ENCODE results near the gene WSCD1. TPM values are rescaled to one million over a fixed set of nuclear protein-coding genes. Genes with fewer than 3 reads are reported as not detected.

The WSCD1 gene
- total RNA-seq, 4 donors from 2014 or later, result 3.2 to 10.1 (median 5.3) TPM

DNA sequence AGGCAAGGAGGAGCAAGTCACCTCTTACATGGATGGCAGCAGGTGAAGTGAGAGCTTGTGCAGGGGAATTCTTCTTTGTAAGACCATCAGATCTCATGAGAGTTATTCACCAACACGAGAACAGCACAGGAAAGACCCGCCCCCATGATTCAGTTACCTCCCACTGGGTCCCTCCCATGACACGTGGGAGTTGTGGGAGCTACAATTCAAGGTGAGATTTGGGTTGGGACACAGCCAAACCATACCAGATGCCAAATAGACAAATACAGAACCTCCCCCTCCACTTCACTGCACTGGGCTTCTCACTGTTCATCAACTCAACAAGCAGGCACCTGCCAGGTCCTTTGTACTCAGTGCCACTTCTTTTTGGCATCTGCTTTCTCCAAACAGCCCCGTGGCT, 100.2 kb downstream of the WSCD1 start:
- Histone ChIP-seq H3K4me1 (no peaks in the 10 kb centered on the region), H3K4me3 (no peak overlapping the region), H3K36me3 (no peaks in the 10 kb centered on the region), H3K27me3 (peaks cover 39% of the 10 kb centered on the region), H3K27ac (no peak overlapping the region), H3K9me3 (no peaks in the 10 kb centered on the region)
- no peak for ATAC-seq
- TF ChIP-seq, protein P1, sequence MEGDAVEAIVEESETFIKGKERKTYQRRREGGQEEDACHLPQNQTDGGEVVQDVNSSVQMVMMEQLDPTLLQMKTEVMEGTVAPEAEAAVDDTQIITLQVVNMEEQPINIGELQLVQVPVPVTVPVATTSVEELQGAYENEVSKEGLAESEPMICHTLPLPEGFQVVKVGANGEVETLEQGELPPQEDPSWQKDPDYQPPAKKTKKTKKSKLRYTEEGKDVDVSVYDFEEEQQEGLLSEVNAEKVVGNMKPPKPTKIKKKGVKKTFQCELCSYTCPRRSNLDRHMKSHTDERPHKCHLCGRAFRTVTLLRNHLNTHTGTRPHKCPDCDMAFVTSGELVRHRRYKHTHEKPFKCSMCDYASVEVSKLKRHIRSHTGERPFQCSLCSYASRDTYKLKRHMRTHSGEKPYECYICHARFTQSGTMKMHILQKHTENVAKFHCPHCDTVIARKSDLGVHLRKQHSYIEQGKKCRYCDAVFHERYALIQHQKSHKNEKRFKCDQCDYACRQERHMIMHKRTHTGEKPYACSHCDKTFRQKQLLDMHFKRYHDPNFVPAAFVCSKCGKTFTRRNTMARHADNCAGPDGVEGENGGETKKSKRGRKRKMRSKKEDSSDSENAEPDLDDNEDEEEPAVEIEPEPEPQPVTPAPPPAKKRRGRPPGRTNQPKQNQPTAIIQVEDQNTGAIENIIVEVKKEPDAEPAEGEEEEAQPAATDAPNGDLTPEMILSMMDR (IDR thresholded peaks at IDR 0.05), result no peak
- TF ChIP-seq EP300 (IDR thresholded peaks at IDR 0.05) (no peak), POLR2AphosphoS5 (IDR thresholded peaks at IDR 0.05) (no peak), POLR2A (IDR thresholded peaks at IDR 0.05) (no peak)
- 64 to 88% methylated on average over 1 to 4 of the region's 4 CpGs for WGBS, 2 donors (ENCODE audit: low coverage in 1 of 2)

DNA sequence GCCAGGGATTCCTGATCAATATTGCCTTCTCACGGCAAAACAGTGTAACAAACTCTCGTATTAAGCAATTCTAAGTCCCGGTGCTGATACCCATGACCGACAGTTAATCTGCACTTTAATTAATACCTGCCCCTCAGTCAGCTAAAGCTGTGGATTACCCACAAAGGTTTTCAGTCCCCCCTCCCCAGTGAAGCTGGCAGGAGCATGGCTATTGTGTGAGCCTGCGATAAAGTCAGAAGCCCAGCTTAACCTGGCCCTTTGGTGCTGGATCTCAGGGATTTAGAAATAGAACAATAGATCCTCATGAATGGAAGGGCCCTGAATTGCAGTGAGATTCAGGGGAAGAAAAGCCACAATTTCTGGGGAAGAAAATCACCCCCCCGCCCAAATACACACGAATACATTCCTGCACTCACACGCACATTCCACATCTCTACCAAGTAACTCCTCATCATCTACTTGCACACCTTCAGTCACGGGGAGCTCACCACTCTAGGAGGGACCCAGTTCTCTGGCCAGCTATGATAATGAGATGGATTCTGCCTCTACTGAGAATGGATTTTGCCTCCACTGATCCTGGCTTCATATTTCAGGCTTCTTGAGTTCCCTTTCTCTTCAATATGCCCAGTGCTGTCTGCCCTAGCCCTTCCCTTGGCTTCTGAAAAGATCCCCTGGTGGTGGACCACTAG, 102.6 kb downstream of the WSCD1 start:
- H3K4me1 ChIP-seq, result no peaks in the 10 kb centered on the region
- no peak for TF ChIP-seq POLR2A (IDR thresholded peaks at IDR 0.05)
- TF ChIP-seq, protein P1 (IDR thresholded peaks at IDR 0.05), result no peak
- TF ChIP-seq POLR2AphosphoS5 (IDR thresholded peaks at IDR 0.05), result no peak
- no peak for TF ChIP-seq EP300 (IDR thresholded peaks at IDR 0.05)
- no peak for ATAC-seq
- whole genome bisulfite sequencing, 2 donors (ENCODE audit: low coverage in 1 of 2), result 69 to 100% methylated on average over 1 to 9 of the region's 9 CpGs
- no peak overlapping the region for H3K27ac ChIP-seq
- H3K27me3 ChIP-seq, result peaks cover 18% of the 10 kb centered on the region
- no peak overlapping the region for H3K4me3 ChIP-seq
- no peaks in the 10 kb centered on the region for H3K36me3 ChIP-seq
- no peaks in the 10 kb centered on the region for H3K9me3 ChIP-seq

DNA sequence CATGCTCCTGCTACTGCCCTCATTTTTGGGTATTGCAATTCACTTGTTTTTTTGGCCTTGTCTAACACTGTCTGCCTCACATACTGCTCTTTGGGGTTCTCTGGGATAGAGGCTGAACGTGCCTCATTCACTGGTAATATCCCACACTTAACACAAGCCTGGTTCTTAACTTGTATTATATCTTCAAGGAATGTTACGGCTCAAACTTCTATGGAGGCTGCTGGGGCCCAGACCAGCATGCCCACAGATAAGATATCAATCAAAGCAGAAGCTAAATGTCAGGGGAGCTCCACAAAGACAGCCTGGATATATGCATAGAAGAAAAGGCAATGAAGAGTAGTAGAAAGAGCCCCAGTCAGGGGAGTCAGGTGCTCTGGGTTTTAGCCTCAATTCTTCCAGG, 103.5 kb downstream of the WSCD1 start:
- Histone ChIP-seq H3K4me3 (no peak overlapping the region), H3K27me3 (peaks cover 16% of the 10 kb centered on the region), H3K27ac (no peak overlapping the region), H3K9me3 (no peaks in the 10 kb centered on the region), H3K36me3 (no peaks in the 10 kb centered on the region), H3K4me1 (no peaks in the 10 kb centered on the region)
- WGBS, 2 donors (ENCODE audit: low coverage in 1 of 2), result 57% methylated on average over 1 of the region's 2 CpGs; no CpG with 5 or more reads in 1 of the 2 donors
- no peak for TF ChIP-seq POLR2AphosphoS5 (IDR thresholded peaks at IDR 0.05)
- no peak for TF ChIP-seq POLR2A (IDR thresholded peaks at IDR 0.05)
- TF ChIP-seq, protein P1 (IDR thresholded peaks at IDR 0.05), result no peak
- TF ChIP-seq EP300 (IDR thresholded peaks at IDR 0.05), result no peak
- no peak for ATAC-seq

All from gastroesophageal sphincter (tissue), 4 donors.